Esophagus squamous epithelium (tissue), 4 donors: Measurements from ENCODE around the gene BHLHE23.

Source experiments
- POLR2A ChIP-seq, 4 donors: fragments of 450-650 bp; IDR thresholded peaks; one replicate each; pipeline ENCODE4 v1.6.1; 2017; ENCODE audit warnings: antibody characterized with exemption in 4 of 4, mild to moderate bottlenecking in 4 of 4, moderate library complexity in 3 of 4
- TF ChIP-seq, protein P1 (sequence below), 6 experiments: fragments of 450-650 bp in 4 of 6; fragments of 200-600 bp in 2 of 6; sonication (generic) in 2 of 6; IDR thresholded peaks; one replicate each; pipeline ENCODE4 v1.5.1; 2016 to 2019; ENCODE audit warnings: antibody characterized with exemption in 6 of 6, mild to moderate bottlenecking in 4 of 6, moderate library complexity in 4 of 6

DNA sequence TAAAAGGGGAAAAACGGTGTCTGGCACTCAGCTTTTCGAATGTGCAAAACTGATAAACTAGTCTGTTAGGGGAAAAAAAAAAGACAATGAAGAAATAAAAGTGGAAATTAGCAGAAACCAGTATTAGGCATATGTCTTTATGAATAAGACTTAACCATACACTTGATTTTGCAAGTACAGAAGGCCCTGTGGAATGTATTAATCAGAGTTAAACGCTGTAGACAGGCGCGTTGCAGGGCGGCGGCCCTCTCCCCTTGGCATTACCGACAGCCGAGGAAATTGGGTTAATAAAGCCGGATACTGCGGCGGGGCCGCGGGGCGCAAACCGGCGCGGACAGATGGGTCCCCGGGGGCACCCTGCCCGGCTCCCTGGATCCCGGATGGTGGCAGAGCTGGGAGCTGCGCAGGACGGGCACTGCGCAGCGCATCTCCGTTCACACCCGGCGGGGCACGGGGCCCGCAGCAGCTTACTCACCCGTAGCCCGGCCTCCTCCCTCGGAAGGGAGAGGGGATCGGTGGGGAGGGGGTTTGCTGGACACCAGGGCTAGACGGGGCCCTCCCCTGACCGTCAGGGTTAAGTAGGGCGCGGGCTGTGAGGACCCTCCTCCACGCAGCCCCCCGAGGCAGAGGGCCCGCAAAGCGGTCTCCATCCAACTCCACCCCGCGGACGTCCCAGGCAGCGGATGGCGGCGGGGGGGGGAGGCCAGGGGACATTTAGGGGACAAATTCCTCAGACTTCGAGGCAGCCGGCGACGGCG, 2.0 kb downstream of the BHLHE23 start:
- TF ChIP-seq, protein P1, sequence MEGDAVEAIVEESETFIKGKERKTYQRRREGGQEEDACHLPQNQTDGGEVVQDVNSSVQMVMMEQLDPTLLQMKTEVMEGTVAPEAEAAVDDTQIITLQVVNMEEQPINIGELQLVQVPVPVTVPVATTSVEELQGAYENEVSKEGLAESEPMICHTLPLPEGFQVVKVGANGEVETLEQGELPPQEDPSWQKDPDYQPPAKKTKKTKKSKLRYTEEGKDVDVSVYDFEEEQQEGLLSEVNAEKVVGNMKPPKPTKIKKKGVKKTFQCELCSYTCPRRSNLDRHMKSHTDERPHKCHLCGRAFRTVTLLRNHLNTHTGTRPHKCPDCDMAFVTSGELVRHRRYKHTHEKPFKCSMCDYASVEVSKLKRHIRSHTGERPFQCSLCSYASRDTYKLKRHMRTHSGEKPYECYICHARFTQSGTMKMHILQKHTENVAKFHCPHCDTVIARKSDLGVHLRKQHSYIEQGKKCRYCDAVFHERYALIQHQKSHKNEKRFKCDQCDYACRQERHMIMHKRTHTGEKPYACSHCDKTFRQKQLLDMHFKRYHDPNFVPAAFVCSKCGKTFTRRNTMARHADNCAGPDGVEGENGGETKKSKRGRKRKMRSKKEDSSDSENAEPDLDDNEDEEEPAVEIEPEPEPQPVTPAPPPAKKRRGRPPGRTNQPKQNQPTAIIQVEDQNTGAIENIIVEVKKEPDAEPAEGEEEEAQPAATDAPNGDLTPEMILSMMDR (IDR thresholded peaks at IDR 0.05), result no peak
- no peak for TF ChIP-seq POLR2A (IDR thresholded peaks at IDR 0.05)
